Pancreas (tissue), 10 donors: ENCODE results near the gene TPRA1. TPM values are rescaled to one million over a fixed set of nuclear protein-coding genes. Genes with fewer than 3 reads are reported as not detected.

Experiments
- ATAC-seq, 4 donors: fragments of 200-7000 bp; cut with Tn5 transposase; one replicate each; pipeline versions ENCODE4 v1.8.0 to v1.9.1; 2020; ENCODE audit warnings: mild to moderate bottlenecking in 4 of 4, moderate library complexity in 4 of 4
- DNase-seq, 6 donors: peaks; one replicate each; pipeline ENCODE4 v3.0.0-alpha.2; 2020
- FAIRE-seq: peaks from 2 replicates; lab custom pipeline; 2012; peaks lifted over from hg19 to GRCh38; lab: Jason Lieb, UNC
- H3K27ac ChIP-seq, 4 donors: fragments of 200-600 bp; sonication (generic); 1 replicate in 3 of 4; 2 replicates in 1 of 4; pipeline versions ENCODE4 v1.5.0 to v1.8.0; 2020
- H3K27me3 ChIP-seq, 4 donors: fragments of 200-600 bp; one replicate each; pipeline ENCODE4 v1.8.0; 2021
- H3K36me3 ChIP-seq, 3 donors: fragments of 200-600 bp; sonication (generic) in 1 of 3; one replicate each; pipeline versions ENCODE4 v1.5.0 to v1.8.0; 2020 to 2021
- H3K4me1 ChIP-seq, 3 donors: fragments of 200-600 bp; one replicate each; pipeline ENCODE4 v1.8.0; 2021
- H3K4me3 ChIP-seq, 4 donors: fragments of 200-600 bp; sonication (generic) in 2 of 4; one replicate each; pipeline versions ENCODE4 v1.5.0 to v1.8.0; 2020 to 2021
- H3K9me3 ChIP-seq, 4 donors: fragments of 200-600 bp; one replicate each; pipeline ENCODE4 v1.8.0; 2021
- WGBS, 2 donors: extraction: QIAGEN DNeasy Blood & Tissue Kit; methylation state at CpG; one replicate each; pipeline ENCODE4 v1.1.7; 2013; 5-methylcytosine and 5-hydroxymethylcytosine counted together
- intact Hi-C, 3 donors: fragments of 100-400 bp; cut with DNase I; formaldehyde crosslinking; loops; one replicate each; pipeline versions ENCODE4 v1.11.1 to v1.14.2; 2022
- polyA plus RNA-seq, 2 donors: library from polyadenylated mRNA; stranded (reverse); fragments of 200-250 nt; gene quantifications; one replicate each; pipeline ENCODE4 v1.2.3, GENCODE V29; 2013
- total RNA-seq, 6 donors: library from RNA; stranded (reverse); fragmentation: NEBNext Ultra II Directional in 4 of 6; extraction: Animal tissue kit (Norgen Biotek cat#: 25700) in 4 of 6; gene quantifications; one replicate each; pipeline versions ENCODE4 v1.2.1 to v1.2.4, GENCODE V29; 2021 to 2023
- TF ChIP-seq, protein P1 (sequence below), 4 donors: fragments of 200-600 bp; sonication (generic) in 3 of 4; IDR thresholded peaks; one replicate each; pipeline versions ENCODE4 v1.5.0 to v1.8.0; 2021; ENCODE audit warnings: antibody characterized with exemption in 4 of 4
- donor health status: healthy with polysubstance abuse.
- donor health status: DM: no; HTN: no; CAD: no; lungs with moderate emphysema.
- donor health status: DM: no; HTN: no; CAD: no.
- donor health status: control.
- donor health status: control.
- donor health status: Bipolar disorder and iron deficiency.
- donor health status: DM: yes; HTN: yes; CAD: no.
- donor health status: DM: no; HTN: no; CAD: no.
- donor health status: DM: no; HTN: no; CAD: no.
- donor health status: DM: yes; HTN: yes; CAD: no.

Gene TPRA1
- total and polyA plus RNA-seq, 8 donors: 12.1 to 25.9 (median 16.1) TPM

DNA sequence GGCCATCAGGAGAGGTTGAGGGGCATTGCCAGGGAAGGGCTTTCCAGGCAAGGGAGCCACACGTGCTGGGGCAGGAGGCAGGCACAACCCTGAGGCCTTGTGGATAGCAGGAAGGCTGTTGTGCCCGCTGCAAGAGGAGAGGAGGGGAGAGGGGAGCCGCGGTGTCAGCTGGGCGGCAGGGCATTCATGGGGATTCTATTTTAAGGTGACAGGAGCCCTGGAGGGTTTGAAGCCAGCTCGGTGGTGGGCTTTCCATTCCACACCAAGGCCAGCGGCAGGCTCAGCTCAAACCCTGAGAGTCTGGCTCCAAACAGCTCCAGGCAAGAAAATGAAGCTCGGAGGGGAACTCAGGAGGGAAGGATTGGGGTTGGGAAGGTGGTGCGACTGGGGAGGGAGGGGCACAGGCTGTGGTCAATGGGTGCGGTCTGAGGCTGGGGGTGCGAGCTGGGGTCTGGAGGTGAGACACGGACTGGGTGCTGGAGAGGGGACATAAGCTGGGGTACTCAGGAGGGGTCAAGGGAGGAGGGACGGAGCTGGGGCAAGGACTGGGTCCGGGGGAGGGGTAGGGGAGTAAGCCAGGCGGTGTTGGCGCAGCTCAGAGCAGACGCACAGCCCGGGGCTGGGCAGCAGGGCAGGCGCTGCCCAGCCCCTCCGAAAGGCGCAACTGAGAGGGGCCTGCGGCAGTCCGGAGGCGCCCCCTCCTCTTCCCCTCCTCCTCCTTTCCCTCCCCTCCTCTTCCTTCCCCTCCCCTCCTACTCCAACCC, 43.4 kb downstream of the TPRA1 start:
- ATAC-seq (peak in 3 of 4 donors; percentile 4 to 11 (median 5)), DNase-seq (peak in 1 of 6 donors; percentile 20), FAIRE-seq (no peak)
- Histone ChIP-seq H3K27ac (no peak overlapping the region), H3K27me3 (no peaks in the 10 kb centered on the region), H3K4me3 (peak overlapping the region in 2 of 4 donors; percentile 51 to 70), H3K36me3 (no peaks in the 10 kb centered on the region), H3K9me3 (no peaks in the 10 kb centered on the region), H3K4me1 (no peaks in the 10 kb centered on the region)
- TF ChIP-seq, protein P1, sequence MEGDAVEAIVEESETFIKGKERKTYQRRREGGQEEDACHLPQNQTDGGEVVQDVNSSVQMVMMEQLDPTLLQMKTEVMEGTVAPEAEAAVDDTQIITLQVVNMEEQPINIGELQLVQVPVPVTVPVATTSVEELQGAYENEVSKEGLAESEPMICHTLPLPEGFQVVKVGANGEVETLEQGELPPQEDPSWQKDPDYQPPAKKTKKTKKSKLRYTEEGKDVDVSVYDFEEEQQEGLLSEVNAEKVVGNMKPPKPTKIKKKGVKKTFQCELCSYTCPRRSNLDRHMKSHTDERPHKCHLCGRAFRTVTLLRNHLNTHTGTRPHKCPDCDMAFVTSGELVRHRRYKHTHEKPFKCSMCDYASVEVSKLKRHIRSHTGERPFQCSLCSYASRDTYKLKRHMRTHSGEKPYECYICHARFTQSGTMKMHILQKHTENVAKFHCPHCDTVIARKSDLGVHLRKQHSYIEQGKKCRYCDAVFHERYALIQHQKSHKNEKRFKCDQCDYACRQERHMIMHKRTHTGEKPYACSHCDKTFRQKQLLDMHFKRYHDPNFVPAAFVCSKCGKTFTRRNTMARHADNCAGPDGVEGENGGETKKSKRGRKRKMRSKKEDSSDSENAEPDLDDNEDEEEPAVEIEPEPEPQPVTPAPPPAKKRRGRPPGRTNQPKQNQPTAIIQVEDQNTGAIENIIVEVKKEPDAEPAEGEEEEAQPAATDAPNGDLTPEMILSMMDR (IDR thresholded peaks at IDR 0.05): no peak
- 33 to 39% methylated on average over 21 to 23 of the region's 24 CpGs for WGBS, 2 donors
- intact Hi-C loops: loop anchor here in 2 of 3 donors (10.0 kb wide), 2 partner anchors 872 to 882 kb away; no protein-coding TSS in a partner anchor

- Histone ChIP-seq H3K27ac (no peak overlapping the region), H3K4me3 (no peak overlapping the region), H3K27me3 (no peaks in the 10 kb centered on the region), H3K36me3 (no peaks in the 10 kb centered on the region), H3K9me3 (no peaks in the 10 kb centered on the region), H3K4me1 (no peaks in the 10 kb centered on the region)
- intact Hi-C loops: loop anchor here in 2 of 3 donors (10.0 kb wide), 2 partner anchors 872 to 882 kb away; no protein-coding TSS in a partner anchor
- 67 to 79% methylated on average over 6 of the region's 6 CpGs for WGBS, 2 donors
- TF ChIP-seq, protein P1 (IDR thresholded peaks at IDR 0.05): no peak
- no peak for ATAC-seq
- no peak for DNase-seq
- no peak for FAIRE-seq
These were observed 44.0 kb downstream of the TPRA1 start for GRCh38 chr3:127546554-127546953.

DNA sequence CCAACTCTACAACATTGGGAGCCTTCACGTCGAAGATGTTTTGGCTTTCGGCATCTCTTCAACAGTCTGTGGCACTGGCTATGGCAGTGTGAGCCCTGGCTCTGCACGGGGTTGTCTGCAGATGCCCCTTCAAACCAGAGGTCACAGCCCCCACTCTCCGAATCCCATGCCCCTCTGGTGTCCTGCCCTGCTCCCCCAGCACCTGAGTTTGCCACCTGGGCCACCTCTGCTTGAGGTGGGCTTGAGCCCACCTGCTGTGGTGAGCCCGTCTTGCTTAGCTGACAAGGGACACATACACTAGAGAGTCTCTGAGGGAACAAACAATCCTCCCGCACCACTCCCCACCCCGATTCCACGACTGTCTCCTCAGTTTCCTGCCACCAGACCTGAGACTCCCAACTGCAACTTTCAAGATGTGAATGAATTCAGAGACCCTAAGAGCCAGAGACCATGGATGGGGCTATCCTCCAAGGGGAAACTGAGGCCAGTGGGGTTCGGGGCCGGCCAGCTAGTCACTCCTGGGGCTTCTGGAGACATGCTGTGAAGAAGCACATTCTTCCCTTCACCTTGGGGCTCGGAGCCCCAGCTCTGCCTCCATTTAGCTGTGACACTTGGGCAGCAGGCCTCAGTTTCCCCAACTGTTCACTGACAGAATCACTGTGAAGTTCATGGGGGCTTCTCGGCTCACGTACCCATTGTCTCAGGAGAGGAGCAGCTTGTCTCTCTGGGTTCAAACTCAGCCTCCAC, 44.6 kb downstream of the TPRA1 start:
- intact Hi-C loops: loop anchor here in 2 of 3 donors (10.0 kb wide), 2 partner anchors 871 to 881 kb away; no protein-coding TSS in a partner anchor
- Histone ChIP-seq H3K27me3 (no peaks in the 10 kb centered on the region), H3K27ac (no peak overlapping the region), H3K4me3 (no peak overlapping the region), H3K9me3 (no peaks in the 10 kb centered on the region), H3K36me3 (no peaks in the 10 kb centered on the region), H3K4me1 (no peaks in the 10 kb centered on the region)
- DNase-seq: no peak
- TF ChIP-seq, protein P1 (IDR thresholded peaks at IDR 0.05): no peak
- no peak for ATAC-seq
- 83 to 93% methylated on average over 14 of the region's 14 CpGs for WGBS, 2 donors
- no peak for FAIRE-seq

- ATAC-seq (no peak), FAIRE-seq (no peak), DNase-seq (no peak)
- no peak overlapping the region for H3K4me3 ChIP-seq
- no peaks in the 10 kb centered on the region for H3K36me3 ChIP-seq
- 93 to 96% methylated on average over 8 of the region's 8 CpGs for WGBS, 2 donors
- intact Hi-C loops: loop anchor here in 2 of 3 donors (10.0 kb wide), 2 partner anchors 870 to 880 kb away; no protein-coding TSS in a partner anchor
- H3K9me3 ChIP-seq: no peaks in the 10 kb centered on the region
- no peak overlapping the region for H3K27ac ChIP-seq
- H3K27me3 ChIP-seq: no peaks in the 10 kb centered on the region
- TF ChIP-seq, protein P1 (IDR thresholded peaks at IDR 0.05): no peak
- H3K4me1 ChIP-seq: no peaks in the 10 kb centered on the region
These were observed 45.3 kb downstream of the TPRA1 start for GRCh38 chr3:127545216-127545615.
